ENCODE measurements around the gene SFT2D3.
"Not testable (repeated sequence)": the region's sequence is repeated elsewhere in the genome, so short reads cannot be mapped to it uniquely, and the experiment has no call there.

SFT2D3 gene

DNA sequence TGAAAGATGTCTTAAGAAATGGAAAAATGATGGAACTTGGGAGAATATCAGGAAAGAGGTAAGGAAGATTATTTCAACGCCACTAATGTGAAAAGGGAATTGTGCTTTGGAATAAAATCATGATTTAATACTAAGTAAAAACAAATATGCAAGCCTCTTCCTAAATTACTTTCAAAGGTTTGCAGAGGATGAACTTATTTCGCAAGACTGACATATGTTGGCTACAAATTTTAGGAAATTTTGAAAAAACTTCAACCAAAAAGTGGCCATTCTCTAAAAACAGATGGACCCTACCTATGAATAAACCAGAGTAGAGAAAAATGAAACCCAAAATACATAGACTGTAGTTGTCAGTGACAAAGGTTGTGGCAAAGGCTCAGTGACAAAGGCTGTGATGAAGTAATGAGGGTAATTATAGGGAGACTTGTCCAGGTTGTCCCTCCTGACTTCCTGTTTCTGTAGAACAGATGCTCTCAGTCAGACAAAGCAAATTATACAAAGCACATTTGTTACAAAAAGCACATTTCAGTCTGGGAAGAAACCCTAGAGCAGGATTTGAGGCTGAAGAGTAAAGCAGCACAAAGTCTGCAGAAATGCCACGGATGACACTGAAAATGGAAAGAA lies 39.5 kb downstream of the SFT2D3 start:
- DNase-seq (ENCODE audit: low read depth in 3 of 3), result no peak

GRCh38 chr2:127743477-127744026 lies 42.3 kb downstream of the SFT2D3 start:
- DNase-seq (ENCODE audit: low read depth in 3 of 3), result no peak

DNA sequence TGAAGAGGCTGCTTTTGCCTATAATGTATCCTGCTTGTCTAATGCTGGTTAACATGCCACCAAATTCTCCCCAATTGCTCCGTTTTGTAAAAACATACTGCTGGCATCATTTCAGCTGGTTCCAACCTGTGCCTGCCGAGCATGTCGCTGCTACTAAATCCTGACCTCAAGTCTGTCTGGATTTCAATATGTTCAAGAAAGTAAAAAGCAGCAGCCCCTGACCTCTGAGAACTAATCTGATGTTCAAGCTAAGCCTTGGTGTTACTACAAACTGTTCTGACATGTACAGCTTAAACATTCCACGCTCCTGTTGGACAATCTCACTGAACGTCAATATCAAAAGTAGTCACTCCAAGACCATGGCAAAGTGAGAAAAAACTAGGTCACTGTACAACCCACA lies 46.3 kb downstream of the SFT2D3 start:
- DNase-seq (ENCODE audit: low read depth in 3 of 3), result no peak

DNA sequence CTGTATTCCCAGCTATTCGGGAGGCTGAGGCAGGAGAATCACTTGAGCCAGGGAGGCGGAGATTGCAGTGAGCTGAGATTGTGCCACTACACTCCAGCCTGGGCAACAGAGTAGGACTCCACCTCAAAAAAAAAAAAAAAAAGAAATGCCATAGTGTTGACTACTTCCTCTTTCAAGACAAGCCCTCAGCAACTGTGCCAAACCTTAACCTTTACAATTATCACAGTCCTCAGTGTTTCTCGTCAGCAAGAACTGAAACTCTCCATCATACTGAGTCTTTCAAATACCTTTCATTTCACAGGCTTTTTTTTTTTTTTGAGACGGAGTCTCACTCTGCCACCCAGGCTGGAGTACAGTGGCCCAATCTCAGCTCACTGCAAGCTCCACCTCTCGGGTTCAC lies 48.2 kb downstream of the SFT2D3 start:
- not testable (repeated sequence) for DNase-seq (ENCODE audit: low read depth in 3 of 3)

- DNase-seq (ENCODE audit: low read depth in 3 of 3), result no peak
These were observed 52.1 kb downstream of the SFT2D3 start for GRCh38 chr2:127753374-127753773.

DNA sequence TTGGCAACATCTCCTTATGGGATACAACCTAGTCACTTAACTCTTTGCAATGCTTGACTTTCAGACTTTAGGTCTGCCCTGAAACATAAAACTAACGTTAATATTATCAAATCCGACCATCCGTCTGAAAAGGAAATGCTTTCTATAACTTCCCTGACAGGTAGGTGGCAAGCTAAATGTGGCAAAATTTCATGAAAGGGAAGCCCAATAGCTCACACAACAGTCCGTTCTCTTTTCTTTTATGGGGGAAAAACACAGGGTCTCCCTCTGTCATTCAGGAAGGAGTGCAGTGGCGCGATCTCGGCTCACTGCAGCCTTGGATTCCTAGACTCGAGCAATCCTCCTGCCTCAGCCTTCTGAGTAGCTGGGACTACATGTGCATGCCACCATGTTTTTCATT lies 52.9 kb downstream of the SFT2D3 start:
- DNase-seq (ENCODE audit: low read depth in 3 of 3), result no peak
